ENCODE data around the gene MAPKAP1. TPM values are rescaled to one million over a fixed set of nuclear protein-coding genes. Genes with fewer than 3 reads are reported as not detected.

MAPKAP1 gene
- total RNA-seq, 2 experiments from 2014 or later: 51.6 to 61.9 TPM

DNA sequence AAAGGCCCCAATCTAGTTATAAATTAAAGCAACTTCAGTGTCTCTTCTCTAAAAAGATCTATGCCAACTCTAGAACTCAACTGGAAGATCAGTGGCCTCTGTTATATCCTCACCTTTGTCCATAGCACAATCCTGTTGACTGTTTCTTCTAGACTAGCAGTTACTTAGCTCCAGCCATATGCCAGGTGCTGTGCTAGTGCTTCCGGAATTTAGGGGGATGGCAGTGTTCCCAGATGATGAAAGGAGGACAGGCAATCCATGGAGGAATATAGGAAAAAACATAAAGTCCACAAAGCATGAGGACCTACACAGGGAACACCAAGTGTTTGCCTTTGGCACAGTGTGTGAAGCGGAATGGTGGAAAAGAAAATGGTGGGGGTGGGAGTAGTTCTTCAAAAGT, 214.3 kb downstream of the MAPKAP1 start:
- ATAC-seq (no peak), DNase-seq (no peak)
- Mint-ChIP-seq H3K27ac (no peak overlapping the region), H3K4me1 (peaks cover 4% of the 10 kb centered on the region), H3K27me3 (no peaks in the 10 kb centered on the region), H3K4me3 (no peak overlapping the region), H3K36me3 (ENCODE audit: low read depth) (no peaks in the 10 kb centered on the region), H3K9me3 (ENCODE audit: low read depth) (no peaks in the 10 kb centered on the region)
- ChIA-PET CTCF (interaction anchor here (1.7 kb wide), 1 partner anchor 18 kb away, joined by 5 read pairs; no protein-coding TSS in a partner anchor), POLR2A (no interaction called here)
- intact Hi-C loops (cut with DNase I, micrococcal nuclease): no loop called here

DNA sequence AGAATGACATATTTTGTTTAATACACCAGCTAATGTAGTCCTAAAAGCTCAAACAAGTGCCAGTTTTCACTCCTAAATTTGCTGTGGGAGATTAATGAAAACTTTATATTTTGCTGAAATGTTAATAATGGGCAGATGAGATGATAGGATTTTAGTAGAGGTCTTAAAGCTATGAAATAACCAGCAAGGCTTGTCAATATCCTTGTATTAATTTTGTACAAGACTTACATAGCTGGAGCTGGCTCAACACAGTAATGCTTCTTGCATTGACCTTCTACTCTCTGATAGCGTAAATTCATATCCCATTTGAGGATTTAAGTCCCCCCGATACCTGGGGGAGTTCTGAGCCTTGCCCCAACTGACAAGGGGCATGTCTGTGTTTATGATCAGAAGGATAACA, 219.2 kb downstream of the MAPKAP1 start:
- no peak overlapping the region for H3K4me3 Mint-ChIP-seq
- no peaks in the 10 kb centered on the region for H3K9me3 Mint-ChIP-seq (ENCODE audit: low read depth)
- POLR2A ChIA-PET: no interaction called here
- intact Hi-C loops (cut with DNase I, micrococcal nuclease): no loop called here
- no peak for ATAC-seq
- CTCF ChIA-PET: interaction anchor here (0.9 to 1.2 kb wide), 4 partner anchors 53 to 145 kb away, joined by 3 read pairs; no protein-coding TSS in a partner anchor
- no peak for DNase-seq
- H3K27me3 Mint-ChIP-seq: no peaks in the 10 kb centered on the region
- no peaks in the 10 kb centered on the region for H3K4me1 Mint-ChIP-seq
- H3K27ac Mint-ChIP-seq: no peak overlapping the region
- no peaks in the 10 kb centered on the region for H3K36me3 Mint-ChIP-seq (ENCODE audit: low read depth)

DNA sequence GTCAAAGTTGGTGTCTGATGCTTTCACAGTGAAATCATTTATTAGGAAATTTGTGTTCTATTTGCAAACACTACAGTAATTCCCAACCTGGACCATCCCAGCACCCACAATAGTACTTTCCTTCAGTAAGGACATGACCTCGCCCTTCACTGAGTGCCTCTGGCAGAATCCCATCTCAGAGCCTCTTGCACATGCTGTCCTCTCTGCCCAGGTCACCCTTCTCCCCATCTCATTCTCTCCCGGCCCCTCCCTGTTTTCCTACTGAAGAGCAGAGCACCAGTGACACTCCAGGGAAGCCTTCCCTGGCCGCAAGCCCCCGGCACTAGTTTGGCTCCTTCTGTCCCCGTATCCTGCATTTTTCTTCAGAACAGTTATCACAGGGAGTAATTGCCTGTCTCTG, 220.4 kb downstream of the MAPKAP1 start:
- ChIA-PET CTCF (interaction anchor here (1.1 kb wide), 1 partner anchor 68 kb away, joined by 3 read pairs; no protein-coding TSS in a partner anchor), POLR2A (no interaction called here)
- no peak overlapping the region for H3K27ac Mint-ChIP-seq
- DNase-seq (no peak), ATAC-seq (no peak)
- H3K9me3 Mint-ChIP-seq (ENCODE audit: low read depth): no peaks in the 10 kb centered on the region
- H3K27me3 Mint-ChIP-seq: no peaks in the 10 kb centered on the region
- intact Hi-C loops (cut with DNase I, micrococcal nuclease): no loop called here
- H3K36me3 Mint-ChIP-seq (ENCODE audit: low read depth): no peaks in the 10 kb centered on the region
- H3K4me3 Mint-ChIP-seq: no peak overlapping the region
- H3K4me1 Mint-ChIP-seq: no peaks in the 10 kb centered on the region

DNA sequence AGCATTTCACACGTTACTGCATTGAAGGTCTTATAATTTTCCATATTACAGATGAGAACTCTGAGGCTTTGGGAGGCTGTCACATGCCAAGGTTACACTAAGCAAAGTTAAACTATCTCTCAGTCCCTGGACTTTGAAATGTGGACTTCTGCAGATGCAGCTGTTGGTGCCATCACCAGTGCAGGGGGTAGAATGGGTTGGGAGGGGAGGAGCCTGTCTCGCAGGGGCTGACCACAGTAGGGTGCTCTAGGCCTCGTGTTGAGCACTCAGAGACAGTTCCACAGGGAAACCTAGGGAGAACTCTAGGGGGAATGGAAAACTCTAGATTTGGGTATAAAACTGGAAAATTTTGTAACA, 220.9 kb downstream of the MAPKAP1 start:
- intact Hi-C loops (cut with DNase I, micrococcal nuclease): no loop called here
- Mint-ChIP-seq H3K27me3 (no peaks in the 10 kb centered on the region), H3K36me3 (ENCODE audit: low read depth) (peaks cover 3% of the 10 kb centered on the region), H3K27ac (no peak overlapping the region), H3K9me3 (ENCODE audit: low read depth) (no peaks in the 10 kb centered on the region), H3K4me3 (no peak overlapping the region), H3K4me1 (no peaks in the 10 kb centered on the region)
- POLR2A ChIA-PET: no interaction called here
- CTCF ChIA-PET: no interaction called here
- DNase-seq (no peak), ATAC-seq (no peak)

DNA sequence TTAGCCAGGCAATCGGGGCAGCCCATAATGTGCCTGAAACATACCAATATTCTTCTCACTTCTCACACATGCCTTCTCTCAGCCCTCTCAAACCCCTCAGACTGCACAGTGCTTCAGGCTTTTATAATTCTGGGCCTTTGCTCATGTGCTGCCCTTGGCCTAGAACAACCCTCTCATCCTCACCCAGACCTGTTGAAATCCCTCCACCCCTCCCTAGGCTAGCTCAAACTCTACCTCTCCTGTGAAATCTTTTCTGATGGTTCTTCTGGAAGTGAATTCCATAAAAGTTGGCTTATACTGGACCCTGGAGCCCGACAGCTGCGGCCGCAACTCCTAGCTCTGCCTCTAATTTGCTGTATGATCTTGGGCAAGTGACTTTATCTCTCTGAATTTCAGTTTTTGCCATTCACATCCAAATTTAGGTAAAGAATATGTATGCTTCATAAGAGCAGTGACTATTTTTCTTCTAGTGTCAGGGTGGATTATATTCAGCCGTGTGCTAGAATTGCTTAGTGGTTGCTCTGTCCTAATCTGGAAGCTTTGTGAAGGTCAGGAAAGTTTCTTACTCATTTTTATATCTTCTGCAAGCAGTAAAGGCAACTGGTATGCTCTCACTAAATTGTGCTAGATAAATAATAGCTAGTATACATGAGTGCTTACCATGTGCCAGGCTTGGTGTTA, 221.4 kb downstream of the MAPKAP1 start:
- intact Hi-C loops (cut with DNase I, micrococcal nuclease): no loop called here
- Mint-ChIP-seq H3K4me1 (no peaks in the 10 kb centered on the region), H3K36me3 (ENCODE audit: low read depth) (peaks cover 4% of the 10 kb centered on the region), H3K27ac (no peak overlapping the region), H3K9me3 (ENCODE audit: low read depth) (no peaks in the 10 kb centered on the region), H3K27me3 (no peaks in the 10 kb centered on the region), H3K4me3 (no peak overlapping the region)
- ChIA-PET CTCF (no interaction called here), POLR2A (no interaction called here)
- DNase-seq (no peak), ATAC-seq (no peak)

DNA sequence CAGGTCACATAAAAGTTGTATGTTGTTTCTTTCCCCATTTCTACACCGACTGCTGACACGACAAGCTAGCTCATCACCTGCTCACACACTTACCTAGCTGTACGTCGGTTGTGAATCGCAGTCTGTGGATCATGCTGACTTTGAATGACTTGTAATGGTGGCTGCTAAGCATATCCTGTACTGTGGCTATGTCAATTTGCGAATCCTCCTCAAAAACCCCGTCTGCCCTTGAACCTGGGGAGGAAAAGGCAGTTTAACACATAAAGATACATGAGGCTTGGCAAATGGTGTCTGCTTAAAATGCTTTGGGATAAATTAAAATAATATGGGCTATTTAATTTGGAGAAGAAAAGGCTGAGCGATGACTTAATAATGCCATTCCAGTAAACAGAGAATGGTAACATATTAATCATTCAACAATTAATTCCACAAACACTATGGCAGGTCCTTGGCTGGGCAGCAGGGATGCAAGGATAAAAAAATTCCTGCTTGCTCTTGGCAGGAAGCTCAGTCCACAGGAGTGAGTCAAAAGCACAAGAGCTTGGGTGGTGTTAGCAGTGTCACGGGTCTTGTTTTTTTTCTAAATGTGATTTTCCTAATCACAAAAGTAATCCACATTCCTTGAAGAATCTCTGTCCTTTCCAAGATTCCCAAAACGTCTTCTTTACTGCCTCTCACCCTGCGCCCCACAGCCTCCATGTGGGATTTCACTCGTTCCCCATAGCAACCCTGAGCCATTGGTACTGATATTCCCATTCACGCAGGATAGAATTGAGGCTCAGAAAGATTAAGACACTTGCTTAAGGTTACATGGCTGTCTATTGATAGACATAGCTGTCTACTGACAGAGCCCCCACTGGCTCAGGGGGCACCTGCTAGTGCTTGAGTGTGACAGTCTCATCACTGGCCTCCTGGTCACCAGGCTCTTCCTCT, 222.4 kb downstream of the MAPKAP1 start:
- Mint-ChIP-seq H3K4me1 (no peaks in the 10 kb centered on the region), H3K27me3 (no peaks in the 10 kb centered on the region), H3K27ac (no peak overlapping the region), H3K9me3 (ENCODE audit: low read depth) (no peaks in the 10 kb centered on the region), H3K36me3 (ENCODE audit: low read depth) (peaks cover 8% of the 10 kb centered on the region), H3K4me3 (no peak overlapping the region)
- POLR2A ChIA-PET: no interaction called here
- DNase-seq (no peak), ATAC-seq (no peak)
- intact Hi-C loops (cut with DNase I, micrococcal nuclease): no loop called here
- CTCF ChIA-PET: no interaction called here

DNA sequence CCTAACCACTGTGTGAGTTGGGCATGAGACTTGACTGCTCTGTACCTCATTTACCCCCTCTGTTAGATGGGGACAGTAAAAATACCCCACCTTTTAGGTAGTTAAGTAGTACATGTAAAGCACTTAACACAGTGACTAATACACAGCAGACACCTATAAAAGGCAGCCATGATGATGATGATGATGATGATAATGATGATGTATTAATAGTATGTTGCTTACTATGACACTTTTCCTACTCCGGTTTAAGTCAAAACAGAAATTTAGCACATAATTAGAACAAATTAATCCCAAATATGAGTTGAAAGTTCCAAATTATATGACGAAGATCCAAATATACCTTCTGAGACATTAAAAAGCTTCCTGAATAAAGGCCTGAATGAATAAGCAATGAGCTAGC, 223.3 kb downstream of the MAPKAP1 start:
- no peak for ATAC-seq
- peaks cover 9% of the 10 kb centered on the region for H3K36me3 Mint-ChIP-seq (ENCODE audit: low read depth)
- CTCF ChIA-PET: no interaction called here

DNA sequence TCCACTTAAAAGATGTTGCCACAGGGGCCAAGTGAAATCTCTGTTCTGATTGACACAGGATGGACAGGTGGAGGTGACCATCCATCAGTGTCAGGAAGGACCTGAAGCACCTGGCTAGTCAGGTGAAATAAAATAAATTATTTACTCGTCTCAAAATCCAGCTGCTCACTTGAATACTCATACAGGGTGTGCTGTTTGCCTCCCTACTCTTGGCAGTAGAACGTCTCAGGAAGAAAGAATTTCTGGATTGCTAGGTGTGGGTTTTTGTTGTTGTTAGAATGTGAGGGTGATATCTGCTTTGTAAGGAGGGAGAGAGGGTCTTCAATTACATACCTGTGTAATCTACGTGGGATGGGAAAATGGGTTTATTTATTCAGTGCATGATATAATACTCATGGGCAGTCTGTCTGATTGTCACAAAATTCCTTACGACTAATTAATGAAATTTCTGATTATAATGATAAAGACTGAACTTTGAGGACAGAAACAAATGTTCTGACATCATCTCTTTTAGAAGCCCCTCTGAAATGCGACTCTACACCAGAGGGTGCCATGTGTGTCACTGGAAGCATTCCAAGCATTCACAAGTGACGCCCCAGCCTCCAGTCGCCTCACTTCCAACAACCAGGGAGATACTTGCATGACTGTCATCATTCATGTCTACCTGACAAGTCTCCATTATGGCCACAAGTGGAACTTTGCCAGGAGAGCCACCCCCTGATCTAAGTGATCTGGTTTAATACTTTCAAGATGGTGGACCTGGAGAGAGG, 227.0 kb downstream of the MAPKAP1 start:
- H3K27ac Mint-ChIP-seq: no peak overlapping the region
- no peaks in the 10 kb centered on the region for H3K27me3 Mint-ChIP-seq
- CTCF ChIA-PET: no interaction called here
- POLR2A ChIA-PET: no interaction called here
- H3K36me3 Mint-ChIP-seq (ENCODE audit: low read depth): peaks cover 19% of the 10 kb centered on the region
- ATAC-seq: no peak
- H3K4me3 Mint-ChIP-seq: no peak overlapping the region
- H3K4me1 Mint-ChIP-seq: no peaks in the 10 kb centered on the region
- no peaks in the 10 kb centered on the region for H3K9me3 Mint-ChIP-seq (ENCODE audit: low read depth)
- DNase-seq: no peak
- intact Hi-C loops (cut with DNase I, micrococcal nuclease): no loop called here

More for the DNA sequence above, 223.3 kb downstream of the MAPKAP1 start:
- H3K27ac Mint-ChIP-seq: no peak overlapping the region
- no peak overlapping the region for H3K4me3 Mint-ChIP-seq
- no peaks in the 10 kb centered on the region for H3K4me1 Mint-ChIP-seq
- intact Hi-C loops (cut with DNase I, micrococcal nuclease): no loop called here
- DNase-seq: no peak
- no peaks in the 10 kb centered on the region for H3K27me3 Mint-ChIP-seq
- no peaks in the 10 kb centered on the region for H3K9me3 Mint-ChIP-seq (ENCODE audit: low read depth)
- POLR2A ChIA-PET: no interaction called here

DNA sequence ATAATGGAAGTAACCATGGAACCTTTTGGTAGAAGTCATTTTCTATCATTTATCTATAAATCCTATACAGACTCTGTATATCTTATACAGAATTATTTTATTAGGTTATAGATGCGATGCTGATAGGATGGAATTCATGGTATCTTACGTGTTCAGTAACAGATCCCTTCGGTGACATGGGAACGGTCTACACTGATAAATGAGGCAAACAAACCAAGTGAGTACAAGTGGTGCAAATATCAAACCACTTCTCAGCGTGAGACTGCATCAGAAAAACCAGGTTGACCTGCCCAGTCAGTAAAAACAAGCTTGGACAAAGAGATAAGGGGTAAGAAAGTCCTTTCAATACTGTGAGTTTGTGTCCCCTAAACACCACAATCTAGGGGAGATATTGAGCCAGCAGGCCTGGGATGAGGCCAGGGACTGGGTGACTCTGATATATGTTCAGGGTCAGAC, 229.9 kb downstream of the MAPKAP1 start:
- intact Hi-C loops (cut with DNase I, micrococcal nuclease): no loop called here
- H3K27me3 Mint-ChIP-seq: no peaks in the 10 kb centered on the region
- H3K9me3 Mint-ChIP-seq (ENCODE audit: low read depth): no peaks in the 10 kb centered on the region
- peaks cover 19% of the 10 kb centered on the region for H3K36me3 Mint-ChIP-seq (ENCODE audit: low read depth)
- no peak overlapping the region for H3K27ac Mint-ChIP-seq
- CTCF ChIA-PET: interaction anchor here (0.7 kb wide), 1 partner anchor 341 kb away, joined by 3 read pairs; no protein-coding TSS in a partner anchor
- DNase-seq (no peak), ATAC-seq (no peak)
- H3K4me1 Mint-ChIP-seq: no peaks in the 10 kb centered on the region
- no peak overlapping the region for H3K4me3 Mint-ChIP-seq
- POLR2A ChIA-PET: no interaction called here

DNA sequence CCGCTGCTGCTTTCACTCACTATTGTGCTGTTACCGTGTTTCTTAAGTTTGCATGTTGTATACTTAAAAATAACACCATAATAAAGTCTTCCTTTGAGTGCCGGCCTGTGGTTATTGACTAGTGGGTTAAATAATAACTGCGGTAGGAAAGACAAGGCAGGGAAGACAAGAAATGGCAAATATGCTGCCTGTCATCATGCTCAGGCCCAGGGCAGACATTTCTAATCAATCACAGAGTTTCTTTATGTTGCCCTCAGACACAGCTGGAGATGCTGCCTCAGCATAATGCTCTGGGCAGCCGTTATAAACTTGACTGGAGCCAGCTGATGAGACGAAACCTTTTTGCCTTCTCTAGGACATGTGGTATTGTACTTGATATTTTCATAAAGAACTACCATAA, 230.4 kb downstream of the MAPKAP1 start:
- no peak for DNase-seq
- H3K27me3 Mint-ChIP-seq: no peaks in the 10 kb centered on the region
- ChIA-PET CTCF (no interaction called here), POLR2A (no interaction called here)
- H3K27ac Mint-ChIP-seq: no peak overlapping the region
- H3K4me3 Mint-ChIP-seq: no peak overlapping the region
- H3K36me3 Mint-ChIP-seq (ENCODE audit: low read depth): peaks cover 19% of the 10 kb centered on the region
- no peak for ATAC-seq
- no peaks in the 10 kb centered on the region for H3K4me1 Mint-ChIP-seq
- no peaks in the 10 kb centered on the region for H3K9me3 Mint-ChIP-seq (ENCODE audit: low read depth)
- intact Hi-C loops (cut with DNase I, micrococcal nuclease): no loop called here

DNA sequence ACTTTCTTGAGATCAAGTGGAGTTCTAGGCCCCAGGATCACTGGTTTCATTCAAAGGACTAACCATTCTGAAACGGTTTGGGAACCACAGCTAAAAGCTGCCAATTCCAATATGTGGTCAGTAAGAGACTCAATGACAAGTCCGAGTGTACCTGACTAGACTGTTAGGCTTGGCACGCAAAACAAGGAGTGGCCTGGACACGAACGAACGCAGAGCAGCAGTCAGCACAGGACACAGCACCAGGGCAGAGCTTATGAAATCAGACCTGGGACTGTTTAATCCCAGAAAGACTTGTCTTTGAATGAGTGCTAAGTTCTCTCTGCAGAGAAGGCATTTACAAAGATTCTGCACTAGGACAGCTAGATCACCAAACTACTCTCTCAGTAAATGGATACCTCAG, 231.6 kb downstream of the MAPKAP1 start:
- ATAC-seq (no peak), DNase-seq (no peak)
- peaks cover 16% of the 10 kb centered on the region for H3K36me3 Mint-ChIP-seq (ENCODE audit: low read depth)
- no peak overlapping the region for H3K27ac Mint-ChIP-seq
- ChIA-PET POLR2A (no interaction called here), CTCF (interaction anchor here (0.7 to 2.1 kb wide), 3 partner anchors 12 to 34 kb away, joined by 3 to 5 read pairs (median 3); no protein-coding TSS in a partner anchor)
- H3K27me3 Mint-ChIP-seq: no peaks in the 10 kb centered on the region
- no peaks in the 10 kb centered on the region for H3K4me1 Mint-ChIP-seq
- H3K9me3 Mint-ChIP-seq (ENCODE audit: low read depth): no peaks in the 10 kb centered on the region
- no peak overlapping the region for H3K4me3 Mint-ChIP-seq
- intact Hi-C loops (cut with DNase I, micrococcal nuclease): no loop called here

Measured in activated CD4-positive, alpha-beta T cell treated with anti-CD3 and anti-CD28 coated beads for 36 hours (primary cell).